HG03439 (cell line): ENCODE results near the gene GALR3.
"Not testable (repeated sequence)": the region's sequence is repeated elsewhere in the genome, so short reads cannot be mapped to it uniquely, and the experiment has no call there.

Source experiments
- ATAC-seq: cut with Tn5 transposase; IDR thresholded peaks from one replicate; pipeline ENCODE4 v1.9.1; 2021; ENCODE audit warnings: mild to moderate bottlenecking, moderate library complexity; ENCODE audit not compliant: unreplicated experiment

GALR3 gene, protein sequence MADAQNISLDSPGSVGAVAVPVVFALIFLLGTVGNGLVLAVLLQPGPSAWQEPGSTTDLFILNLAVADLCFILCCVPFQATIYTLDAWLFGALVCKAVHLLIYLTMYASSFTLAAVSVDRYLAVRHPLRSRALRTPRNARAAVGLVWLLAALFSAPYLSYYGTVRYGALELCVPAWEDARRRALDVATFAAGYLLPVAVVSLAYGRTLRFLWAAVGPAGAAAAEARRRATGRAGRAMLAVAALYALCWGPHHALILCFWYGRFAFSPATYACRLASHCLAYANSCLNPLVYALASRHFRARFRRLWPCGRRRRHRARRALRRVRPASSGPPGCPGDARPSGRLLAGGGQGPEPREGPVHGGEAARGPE

DNA sequence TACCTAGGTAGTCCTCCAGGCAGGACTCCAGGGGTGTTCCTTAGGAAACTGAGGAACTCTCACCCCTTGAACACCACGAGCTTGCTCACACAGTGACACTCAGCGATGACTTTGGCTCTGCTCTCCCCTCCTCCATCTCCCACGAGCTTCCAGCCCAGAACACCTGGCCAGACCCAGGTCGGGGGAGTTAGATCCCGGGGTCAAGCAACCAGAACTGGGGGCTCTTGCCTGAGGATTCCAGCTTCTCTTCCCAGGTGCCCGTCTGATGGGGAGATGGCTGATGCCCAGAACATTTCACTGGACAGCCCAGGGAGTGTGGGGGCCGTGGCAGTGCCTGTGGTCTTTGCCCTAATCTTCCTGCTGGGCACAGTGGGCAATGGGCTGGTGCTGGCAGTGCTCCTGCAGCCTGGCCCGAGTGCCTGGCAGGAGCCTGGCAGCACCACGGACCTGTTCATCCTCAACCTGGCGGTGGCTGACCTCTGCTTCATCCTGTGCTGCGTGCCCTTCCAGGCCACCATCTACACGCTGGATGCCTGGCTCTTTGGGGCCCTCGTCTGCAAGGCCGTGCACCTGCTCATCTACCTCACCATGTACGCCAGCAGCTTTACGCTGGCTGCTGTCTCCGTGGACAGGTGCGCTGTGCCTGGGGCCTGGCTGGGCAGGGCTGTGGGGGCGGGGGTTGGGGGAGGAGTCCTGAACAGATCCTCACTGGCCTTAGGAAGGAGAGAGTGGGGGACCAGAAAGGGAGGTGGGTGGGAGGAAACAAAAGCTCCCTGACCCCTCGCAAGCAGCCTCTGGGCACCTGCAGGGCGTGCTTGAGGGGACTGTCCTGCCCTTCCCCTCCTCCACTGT, at the start of gene GALR3:
TSS of gene GALR3 (plus strand) at position 249 of the 852 bp plus-strand sequence. CDS start at position 274, 25 bp downstream.
- ATAC-seq, result no peak

DNA sequence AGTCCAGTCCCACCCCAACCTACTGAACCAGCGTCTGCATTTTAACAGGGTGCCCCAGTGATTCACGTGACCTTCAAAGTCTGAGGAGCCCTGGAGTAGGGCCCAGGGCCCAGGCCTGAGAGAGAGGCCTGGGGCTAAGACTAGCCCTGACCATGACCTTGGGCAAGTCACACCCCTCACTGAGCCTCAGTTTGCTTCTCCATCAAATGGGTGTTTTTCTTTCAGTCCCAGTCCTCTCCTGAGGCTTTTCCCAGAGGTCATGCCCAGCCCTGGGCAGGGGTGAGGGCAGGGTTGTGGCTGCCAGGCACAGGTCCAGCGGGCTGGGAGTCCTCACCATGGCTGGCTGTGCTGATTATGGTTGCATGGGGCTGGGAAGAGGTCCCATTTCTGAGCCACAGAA, 48.5 kb upstream of the GALR3 start:
- ATAC-seq, result no peak

DNA sequence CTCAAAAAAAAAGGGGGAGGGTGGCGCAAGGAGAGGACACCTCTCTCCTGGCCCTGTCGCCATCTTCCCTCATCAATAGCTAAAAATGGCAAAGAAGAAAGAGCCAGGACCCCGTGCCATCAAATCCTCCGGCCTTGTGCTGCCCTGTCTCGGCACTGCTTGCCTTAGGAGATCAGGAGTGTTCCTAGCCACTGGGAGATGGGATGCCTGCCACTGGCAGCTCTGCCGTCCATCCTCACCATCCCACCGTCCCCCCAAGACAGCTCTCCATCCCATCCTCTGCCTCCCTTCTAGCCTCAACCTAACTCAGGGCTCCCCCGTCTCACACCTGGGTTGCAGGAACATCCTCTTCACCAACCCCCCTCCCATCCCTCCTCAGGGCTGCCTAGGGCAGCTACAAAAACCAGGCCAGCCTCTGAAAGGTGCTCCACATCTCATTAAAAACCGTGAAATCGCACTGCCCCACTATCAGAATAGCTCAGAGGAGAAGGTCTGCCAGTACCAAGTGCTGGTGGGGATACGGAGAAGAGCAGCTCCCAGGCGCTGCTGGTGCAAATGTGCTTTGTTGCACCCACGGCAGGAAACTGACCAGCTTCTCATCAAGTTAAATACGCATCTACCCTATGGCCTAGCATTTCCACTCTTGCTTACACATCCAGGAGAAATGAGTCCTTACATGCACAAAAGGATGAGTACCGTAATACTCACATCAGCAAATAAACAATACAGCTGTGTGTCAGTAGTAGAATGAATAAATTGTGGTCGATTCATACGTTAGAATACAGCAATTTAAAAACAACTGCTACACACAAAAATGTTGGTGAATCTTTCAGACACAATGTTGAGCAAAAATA, 47.2 kb upstream of the GALR3 start:
- ATAC-seq, result no peak

DNA sequence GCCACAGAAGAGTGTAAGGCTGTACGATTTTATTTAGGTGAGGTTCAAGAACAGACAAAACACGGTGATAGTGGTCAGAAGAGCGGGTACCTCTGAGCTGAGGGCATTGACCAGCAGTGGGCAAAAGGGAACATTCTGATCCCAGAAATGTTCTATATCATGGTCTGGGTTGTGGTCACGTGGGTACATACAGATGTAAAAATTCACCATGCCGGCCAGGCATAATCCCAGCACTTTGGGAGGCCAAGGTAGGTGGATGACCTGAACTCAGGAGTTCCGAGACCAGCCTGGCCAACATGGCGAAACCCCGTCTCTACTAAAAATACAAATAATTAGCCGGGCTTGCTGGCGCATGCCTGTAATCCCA, 46.6 kb upstream of the GALR3 start:
- ATAC-seq, result no peak

DNA sequence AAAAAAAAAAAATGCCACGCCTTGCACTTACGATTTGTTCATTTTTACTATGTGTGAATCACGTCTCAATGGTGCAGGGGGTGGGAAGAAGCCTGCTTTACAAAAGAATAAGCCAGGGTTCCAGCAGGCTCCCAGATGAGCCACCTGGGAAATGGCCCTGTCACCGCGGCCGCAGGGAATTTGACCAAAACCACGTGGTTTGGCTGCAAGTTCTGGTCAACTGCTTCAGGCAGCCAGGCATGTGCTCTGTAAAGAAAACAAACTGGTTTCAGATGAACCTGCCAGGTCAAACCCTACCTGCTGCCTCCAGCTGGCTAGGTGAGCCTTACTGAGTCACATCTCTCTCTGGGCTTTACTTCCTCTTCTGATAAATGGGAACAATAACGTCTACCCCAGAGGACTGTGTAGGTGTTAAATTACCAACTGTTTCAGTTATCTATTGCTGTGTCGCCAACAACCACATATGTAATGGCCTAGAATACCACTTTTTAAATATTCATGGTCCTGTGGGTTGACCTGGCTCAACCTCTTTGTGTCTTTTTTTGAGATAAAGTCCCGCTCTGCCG, 46.0 kb upstream of the GALR3 start:
- ATAC-seq, result peak; percentile 65

DNA sequence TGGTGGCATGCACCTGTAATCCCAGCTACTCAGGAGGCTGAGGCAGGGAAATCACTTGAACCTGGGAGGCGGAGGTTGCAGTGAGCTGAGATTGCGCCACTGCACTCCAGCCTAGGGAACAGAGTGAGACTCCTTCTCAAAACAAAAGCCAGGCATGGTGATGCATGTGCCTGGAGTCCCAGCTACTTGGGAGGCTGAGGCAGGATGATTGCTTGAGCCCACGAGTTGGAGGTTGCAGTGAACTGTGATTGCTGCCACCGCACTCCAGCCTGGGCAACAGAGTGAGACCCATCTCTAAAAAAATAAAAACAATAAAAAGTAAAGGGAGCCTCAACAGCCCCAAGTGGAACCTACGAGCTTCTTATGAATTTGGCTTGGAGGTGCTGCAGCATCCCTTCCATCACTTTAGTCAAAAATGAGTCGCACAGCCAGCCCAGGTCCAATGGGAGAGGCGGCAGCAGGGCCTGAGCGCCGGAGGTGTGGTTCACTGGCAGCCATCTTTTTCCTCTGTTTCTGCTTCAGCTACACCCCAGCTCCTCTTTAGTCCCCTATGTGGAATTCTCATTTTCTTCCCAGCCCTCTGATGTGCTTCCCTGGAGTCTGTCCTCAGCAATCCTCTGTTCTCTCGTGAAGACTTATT, 44.7 kb upstream of the GALR3 start:
- no peak for ATAC-seq

DNA sequence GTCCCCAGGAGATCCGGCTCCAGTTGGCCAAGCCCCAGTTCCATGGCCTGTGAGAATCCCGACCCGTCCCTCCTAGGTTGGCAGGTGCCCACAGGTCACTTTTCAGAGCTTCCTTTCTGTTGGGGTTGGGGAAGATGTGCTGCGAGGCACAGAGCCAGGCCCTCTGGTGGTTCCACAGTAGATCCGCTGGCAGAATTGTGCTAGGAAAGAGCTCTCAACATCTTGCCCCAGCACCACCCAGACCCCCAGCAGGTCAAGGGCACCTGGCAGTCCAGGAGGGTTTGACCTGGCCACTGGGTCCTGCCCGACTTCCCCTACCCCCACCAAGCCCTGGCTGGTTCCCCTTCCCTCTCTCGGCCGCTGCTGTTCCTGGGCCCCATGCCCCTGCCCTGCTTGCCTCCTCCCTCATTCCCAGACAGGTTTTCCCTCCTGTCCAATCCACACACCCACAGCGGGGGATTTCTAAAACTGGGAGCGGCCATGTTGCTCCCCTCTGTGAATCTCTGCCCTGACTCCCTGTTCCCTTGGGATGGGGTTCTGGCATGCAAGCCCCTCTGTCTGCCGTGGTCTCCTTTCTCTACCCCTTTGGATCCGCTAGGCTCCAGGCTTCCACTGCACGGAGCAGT, 41.6 kb upstream of the GALR3 start:
- no peak for ATAC-seq

DNA sequence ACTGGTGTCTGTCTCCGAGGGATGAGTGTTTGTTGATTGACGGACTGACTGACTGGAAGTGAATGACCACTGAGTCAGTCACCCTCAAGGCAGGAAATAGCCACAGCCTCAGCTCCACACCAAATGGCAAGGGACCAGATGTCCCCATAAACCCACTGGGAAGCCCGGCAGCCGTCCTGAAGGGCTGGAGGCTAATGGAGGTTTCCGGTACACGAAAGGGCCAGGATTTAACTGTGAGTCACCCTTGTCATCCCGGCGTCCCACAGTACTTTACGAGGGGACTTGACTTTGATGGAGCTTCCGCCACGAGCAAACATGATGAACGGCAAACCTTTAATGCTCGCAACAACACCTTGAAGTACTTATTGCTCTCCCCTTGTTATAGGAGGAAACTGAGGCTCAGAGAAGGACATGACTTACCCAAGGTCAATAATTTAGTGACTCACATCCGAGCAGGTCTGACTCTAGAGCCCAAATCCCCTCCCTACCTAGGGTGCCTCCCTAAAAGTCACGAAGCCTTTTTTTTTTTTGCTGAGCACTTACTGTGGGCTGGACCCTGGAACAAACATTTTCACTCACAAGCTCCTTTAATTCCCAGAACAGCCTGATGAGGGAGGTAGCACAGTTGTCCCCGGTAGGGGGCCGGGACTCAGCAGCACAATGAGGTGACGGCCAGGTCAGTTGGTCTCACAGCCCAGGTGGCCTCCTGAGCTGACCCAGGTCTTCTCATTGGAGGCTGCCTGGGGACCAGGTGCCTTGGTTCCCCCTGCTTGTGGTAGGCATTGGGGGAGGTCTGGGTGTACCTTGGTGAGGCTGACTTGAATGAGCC, 40.6 kb upstream of the GALR3 start:
- no peak for ATAC-seq

DNA sequence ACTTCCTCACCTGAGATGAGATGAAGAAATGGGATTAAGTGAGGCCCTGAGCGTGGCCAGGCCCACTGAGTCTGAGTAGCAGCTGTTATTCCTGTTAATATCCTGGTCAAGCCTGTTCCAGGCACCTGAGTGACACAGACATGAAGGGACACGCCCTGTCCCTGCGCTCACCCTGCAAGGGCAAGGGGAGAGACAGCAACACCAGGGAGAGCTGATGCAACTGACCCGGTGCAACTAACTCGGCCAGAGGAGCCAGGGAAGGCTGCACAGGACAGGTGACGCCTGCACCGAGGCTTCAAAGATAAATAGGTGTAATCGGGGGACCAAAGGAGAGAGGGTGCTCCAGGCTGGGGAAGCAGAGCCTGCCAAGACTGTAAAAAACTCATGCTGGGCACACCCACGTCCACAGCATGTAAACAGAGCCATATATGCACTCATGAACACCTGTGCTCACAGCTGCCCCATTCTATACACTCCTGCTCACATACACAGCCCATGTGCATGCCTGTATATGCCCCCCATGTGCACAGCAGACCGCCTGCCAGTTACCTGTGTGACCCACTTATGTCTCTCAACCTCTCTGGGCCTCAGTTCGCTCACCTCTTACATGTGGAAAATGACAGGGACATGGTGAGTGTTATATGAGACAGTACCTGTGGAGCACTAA, 38.2 kb upstream of the GALR3 start:
- no peak for ATAC-seq

DNA sequence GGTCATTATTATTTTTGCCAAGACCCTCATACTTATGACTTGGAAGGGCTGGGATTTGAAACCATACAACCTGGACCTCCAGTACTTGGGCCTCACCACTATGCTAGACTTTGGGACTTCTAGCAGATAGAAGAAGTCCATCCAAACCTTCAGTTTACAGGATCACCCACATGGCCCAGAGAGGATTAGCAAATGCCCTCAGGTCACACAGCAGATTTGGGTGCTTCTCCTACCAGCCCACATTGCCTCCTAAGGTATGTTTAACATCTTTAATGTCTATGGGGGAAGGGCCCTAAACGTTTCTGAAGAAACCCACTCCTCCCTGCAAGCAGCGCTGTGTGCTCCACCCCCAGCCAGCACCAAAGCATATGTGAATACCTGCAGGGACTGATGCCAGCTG, 32.9 kb upstream of the GALR3 start:
- no peak for ATAC-seq

DNA sequence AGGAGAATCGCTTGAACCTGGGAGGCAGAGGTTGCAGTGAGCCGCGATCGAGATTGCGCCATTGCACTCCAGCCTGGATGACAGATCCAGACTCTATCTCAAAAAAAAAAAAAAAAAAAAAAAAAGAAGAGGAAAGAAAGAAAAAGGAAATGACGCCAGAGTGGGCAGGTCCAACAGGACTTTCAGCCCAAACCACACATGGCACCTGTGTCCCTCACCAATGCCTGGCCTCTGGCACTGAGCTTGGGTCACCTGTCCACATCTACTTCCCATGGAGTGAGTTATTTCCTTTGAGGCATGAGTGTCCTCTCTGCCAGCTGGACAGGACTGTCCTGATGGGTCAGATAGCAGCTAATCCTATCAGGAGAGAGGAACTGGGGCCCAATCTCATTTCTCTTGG, 30.7 kb upstream of the GALR3 start:
- no peak for ATAC-seq

DNA sequence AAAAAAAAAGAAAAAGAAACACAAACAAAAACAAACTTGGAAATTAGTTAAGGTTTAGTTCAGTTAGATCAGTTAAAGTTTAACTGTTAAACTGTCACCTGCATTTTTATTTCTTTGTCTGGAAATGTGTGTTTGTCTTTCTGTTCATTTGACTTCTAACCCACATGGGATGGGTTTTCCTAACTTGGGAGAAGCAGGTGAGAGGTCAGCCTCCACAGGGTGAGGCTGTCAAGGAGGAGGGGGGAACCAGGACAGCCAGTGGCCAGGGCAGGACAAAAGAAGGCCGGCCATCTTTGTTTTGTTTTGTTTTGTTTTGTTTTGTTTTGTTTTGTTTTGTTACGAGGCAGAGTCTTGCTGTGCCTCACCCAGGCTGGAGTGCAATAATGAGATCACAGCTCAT, 28.8 kb upstream of the GALR3 start:
- no peak for ATAC-seq

DNA sequence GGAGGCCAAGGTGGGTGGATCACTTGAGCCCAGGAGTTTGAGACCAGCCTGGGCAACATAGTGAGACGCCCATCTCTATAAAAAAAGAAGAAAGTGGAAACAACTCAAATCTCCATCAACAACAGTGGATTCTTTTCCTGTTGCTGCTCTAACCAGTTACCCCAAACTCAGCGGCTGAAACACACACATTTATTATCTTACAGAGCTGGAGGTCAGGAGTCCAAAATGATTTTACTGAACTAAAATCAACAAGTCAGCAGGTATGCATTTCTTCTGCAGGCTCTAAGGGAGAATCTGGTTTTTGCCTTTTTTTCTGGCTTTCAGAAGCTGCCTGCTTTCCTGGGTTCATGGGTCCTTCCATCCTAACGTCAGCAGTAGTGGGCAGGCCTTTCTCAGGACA, 27.1 kb upstream of the GALR3 start:
- no peak for ATAC-seq

DNA sequence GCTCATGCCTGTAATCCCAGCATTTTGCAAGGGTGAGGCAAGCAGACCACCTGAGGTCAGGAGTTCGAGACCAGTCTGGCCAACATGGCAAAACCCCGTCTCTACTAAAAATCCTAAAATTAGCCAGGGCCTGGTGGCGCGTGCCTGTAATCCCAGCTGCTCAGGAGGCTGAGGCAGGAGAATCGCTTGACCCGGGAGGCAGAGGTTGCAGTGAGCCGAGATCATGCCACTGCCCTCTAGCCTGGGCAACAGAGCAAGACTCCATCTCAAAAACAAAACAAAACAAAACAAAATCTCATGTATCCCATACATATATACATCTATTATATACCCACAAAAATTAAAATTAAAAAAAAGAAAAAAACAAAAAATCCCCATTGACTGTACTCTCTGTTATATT, 25.9 kb upstream of the GALR3 start:
- not testable (repeated sequence) for ATAC-seq

DNA sequence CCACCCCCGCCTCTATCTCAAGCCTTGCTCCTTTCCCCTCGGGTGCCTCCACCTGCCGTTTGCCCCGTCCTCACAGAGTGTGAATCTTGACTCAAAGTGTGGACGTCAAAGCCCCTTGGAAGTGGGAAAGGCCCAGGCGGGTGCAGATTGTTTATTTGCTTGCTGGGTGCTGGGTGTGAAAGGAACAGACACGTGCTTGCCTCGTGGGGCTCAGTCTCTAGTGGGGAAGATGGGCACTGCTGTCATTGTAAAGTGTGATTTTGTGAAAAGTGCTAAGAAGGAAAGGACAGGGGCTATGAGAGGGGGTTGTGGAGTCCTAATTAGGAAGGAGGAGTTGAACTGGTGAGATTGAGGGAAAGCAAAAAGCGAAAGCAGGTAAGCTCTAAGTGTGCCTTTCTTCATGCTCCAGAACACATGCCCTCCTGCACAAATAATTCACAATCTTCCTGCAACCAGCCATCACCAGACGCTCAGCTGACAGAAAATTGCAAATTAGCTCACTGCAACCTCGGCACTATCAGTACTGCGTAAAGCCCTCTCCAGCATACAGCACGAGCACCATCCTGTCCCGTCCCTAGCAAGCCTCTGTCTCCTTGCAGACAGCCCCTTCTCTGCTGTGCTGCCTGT, 25.2 kb upstream of the GALR3 start:
- no peak for ATAC-seq

DNA sequence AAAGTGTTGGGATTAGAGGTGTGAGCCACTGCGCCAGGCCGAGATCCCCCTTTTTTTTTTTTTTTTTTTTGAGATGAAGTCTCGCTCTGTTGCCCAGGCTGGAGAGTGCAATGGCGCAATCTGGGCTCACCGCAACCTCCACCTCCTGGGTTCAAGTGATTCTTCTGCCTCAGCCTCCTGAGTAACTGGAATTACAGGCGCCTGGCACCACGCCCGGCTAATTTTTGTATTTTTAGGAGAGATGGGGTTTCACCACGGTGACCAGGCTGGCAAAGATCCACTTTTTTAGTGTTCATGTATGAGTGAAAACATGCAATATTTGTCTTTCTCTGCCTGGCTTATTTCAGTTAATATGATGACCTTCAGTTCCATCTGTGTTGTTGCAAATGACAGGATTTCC, 23.2 kb upstream of the GALR3 start:
- not testable (repeated sequence) for ATAC-seq

DNA sequence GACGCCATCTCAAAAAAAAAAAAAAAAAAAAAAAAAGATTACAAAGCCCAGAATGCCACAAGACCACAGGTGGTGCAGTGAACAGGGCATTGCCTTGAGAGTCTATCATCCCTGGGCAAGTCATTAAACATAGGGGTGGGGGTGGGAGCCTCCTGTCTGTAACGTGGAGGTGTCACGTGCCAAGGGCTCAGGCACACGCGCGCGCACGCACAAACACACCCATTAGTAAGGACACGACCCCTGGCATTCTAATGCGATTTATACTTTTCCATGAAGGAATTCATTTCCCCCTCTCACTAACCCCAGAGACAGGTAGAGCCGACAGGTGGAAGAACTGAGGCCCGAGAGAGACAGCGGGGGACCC, 21.3 kb upstream of the GALR3 start:
- ATAC-seq, result no peak
